ENCODE measurements around the gene ASB9.
A peak's percentile ranks its signal among the peaks of the same experiment; 100 is the strongest.

Gene ASB9

GRCh38 chrX:15299941-15300851 is 30.3 kb upstream of the ASB9 start:
- ChIA-PET POLR2A (no interaction called here), CTCF (interaction anchor here (0.6 to 4.1 kb wide), 42 partner anchors 8 to 1380 kb away, joined by 3 to 50 read pairs (median 4); no protein-coding TSS in a partner anchor)
- TF ChIP-seq KLF9 (tag by site-specific recombination; IDR thresholded peaks at IDR 0.05; ENCODE audit: low read depth): no peak
- peak; percentile 58 for TF ChIP-seq ZNF654 (tag by site-specific recombination; IDR thresholded peaks at IDR 0.05; ENCODE audit: low read depth)
- TF ChIP-seq ZNF670 (tag by site-specific recombination; IDR thresholded peaks at IDR 0.05; ENCODE audit: low read depth): no peak
- no peak for TF ChIP-seq ZNF146 (tag by site-specific recombination; IDR thresholded peaks at IDR 0.05)
- no peak for TF ChIP-seq ZNF626 (tag by site-specific recombination; IDR thresholded peaks at IDR 0.05)
- H3K36me3 ChIP-seq (ENCODE audit: control insufficient read depth in 2 of 2, insufficient read depth in 1 of 2, low read length in 2 of 2): no peaks in the 10 kb centered on the region
- H3K4me3 ChIP-seq (ENCODE audit: low read depth, low read length): no peak overlapping the region
- no peaks in the 10 kb centered on the region for H3K4me1 ChIP-seq (ENCODE audit: control insufficient read depth, insufficient read depth, low read length)
- H3K27ac ChIP-seq (ENCODE audit: extremely low read depth, low read depth, low read length): no peak overlapping the region
- H3K9me3 ChIP-seq (ENCODE audit: control insufficient read depth, insufficient read depth, low read depth, low read length): no peaks in the 10 kb centered on the region

- H3K4me3 ChIP-seq (ENCODE audit: low read depth, low read length): no peak overlapping the region
- TF ChIP-seq ZNF571 (tag by site-specific recombination; IDR thresholded peaks at IDR 0.05) (no peak), ZNF341 (tag by site-specific recombination; IDR thresholded peaks at IDR 0.05; ENCODE audit: low read depth) (0 out of 2 replicates have a peak, but pooled peaks have one; percentile 10)
- no peaks in the 10 kb centered on the region for H3K36me3 ChIP-seq (ENCODE audit: control insufficient read depth in 2 of 2, insufficient read depth in 1 of 2, low read length in 2 of 2)
- no peaks in the 10 kb centered on the region for H3K4me1 ChIP-seq (ENCODE audit: control insufficient read depth, insufficient read depth, low read length)
- H3K27ac ChIP-seq (ENCODE audit: extremely low read depth, low read depth, low read length): no peak overlapping the region
- H3K9me3 ChIP-seq (ENCODE audit: control insufficient read depth, insufficient read depth, low read depth, low read length): no peaks in the 10 kb centered on the region
- ChIA-PET POLR2A (no interaction called here), CTCF (interaction anchor here (1.0 to 4.1 kb wide), 4 partner anchors 11 to 169 kb away, joined by 3 to 50 read pairs (median 4); no protein-coding TSS in a partner anchor)
These were observed 28.9 kb upstream of the ASB9 start for GRCh38 chrX:15298780-15299179.

- Histone ChIP-seq H3K36me3 (ENCODE audit: control insufficient read depth in 2 of 2, insufficient read depth in 1 of 2, low read length in 2 of 2) (no peaks in the 10 kb centered on the region), H3K4me3 (ENCODE audit: low read depth, low read length) (no peak overlapping the region), H3K9me3 (ENCODE audit: control insufficient read depth, insufficient read depth, low read depth, low read length) (no peaks in the 10 kb centered on the region), H3K4me1 (ENCODE audit: control insufficient read depth, insufficient read depth, low read length) (no peaks in the 10 kb centered on the region), H3K27ac (ENCODE audit: extremely low read depth, low read depth, low read length) (no peak overlapping the region)
- ChIA-PET CTCF (interaction anchor here (0.8 to 4.1 kb wide), 2 partner anchors 11 to 170 kb away, joined by 3 to 50 read pairs; no protein-coding TSS in a partner anchor), POLR2A (no interaction called here)
- TF ChIP-seq ZNF707 (tag by site-specific recombination; IDR thresholded peaks at IDR 0.05) (no peak), ZNF121 (tag by site-specific recombination; IDR thresholded peaks at IDR 0.05) (no peak), ZNF138 (tag by site-specific recombination; IDR thresholded peaks at IDR 0.05; ENCODE audit: borderline replicate concordance) (no peak), SCRT1 (tag by site-specific recombination; IDR thresholded peaks at IDR 0.05; ENCODE audit: borderline replicate concordance) (peak; percentile 47), SCRT2 (tag by site-specific recombination; IDR thresholded peaks at IDR 0.05) (peak; percentile 48; the same call in 1 of the 2 replicates), ZFP41 (tag by site-specific recombination; IDR thresholded peaks at IDR 0.05; ENCODE audit: borderline replicate concordance) (no peak), ZNF521 (tag by site-specific recombination; IDR thresholded peaks at IDR 0.05) (no peak), ZBTB48 (tag by site-specific recombination; IDR thresholded peaks at IDR 0.05) (no peak), ZIC2 (tag by site-specific recombination; IDR thresholded peaks at IDR 0.05) (no peak), ZNF37A (tag by site-specific recombination; IDR thresholded peaks at IDR 0.05) (no peak), ZNF175 (tag by site-specific recombination; IDR thresholded peaks at IDR 0.05) (no peak), ZNF2 (tag by site-specific recombination; IDR thresholded peaks at IDR 0.05) (no peak), ZNF488 (tag by site-specific recombination; IDR thresholded peaks at IDR 0.05) (no peak), ZEB2 (tag by site-specific recombination; IDR thresholded peaks at IDR 0.05) (no peak), GFI1B (tag by site-specific recombination; IDR thresholded peaks at IDR 0.05) (no peak), ZNF362 (tag by site-specific recombination; IDR thresholded peaks at IDR 0.05) (no peak), ZNF24 (tag by site-specific recombination; IDR thresholded peaks at IDR 0.05) (no peak)
These were observed 28.3 kb upstream of the ASB9 start for GRCh38 chrX:15298201-15298600.
